GM21367 (cell line): Measurements from ENCODE around the gene RASL10A.

Source experiments
- ATAC-seq: cut with Tn5 transposase; IDR thresholded peaks from one replicate; pipeline ENCODE4 v1.9.1; 2021; ENCODE audit not compliant: unreplicated experiment

Gene RASL10A

GRCh38 chr22:29306835-29307595, 8.5 kb downstream of the RASL10A start:
- ATAC-seq, result no peak

- no peak for ATAC-seq
Observed at GRCh38 chr22:29306175-29306834, 9.2 kb downstream of the RASL10A start, which contains the start of gene GAS2L1. Gene GAS2L1, plus strand, starts transcription at chr22:29306650. Its CDS starts 1,456 bp downstream, at chr22:29308106.

- ATAC-seq, result no peak
Observed at GRCh38 chr22:29305836-29306174, 9.7 kb downstream of the RASL10A start.

- ATAC-seq, result no peak
Observed at GRCh38 chr22:29302681-29303465, 12.6 kb downstream of the RASL10A start.

GRCh38 chr22:29302402-29302680, 13.2 kb downstream of the RASL10A start:
- ATAC-seq, result no peak

- ATAC-seq, result no peak
Observed at GRCh38 chr22:29301716-29302401, 13.6 kb downstream of the RASL10A start.

GRCh38 chr22:29300807-29301601, 14.5 kb downstream of the RASL10A start:
- ATAC-seq, result no peak

GRCh38 chr22:29300467-29300806, 15.1 kb downstream of the RASL10A start:
- no peak for ATAC-seq

- no peak for ATAC-seq
Observed at GRCh38 chr22:29299136-29299900, 16.2 kb downstream of the RASL10A start.

GRCh38 chr22:29298641-29299040, 16.9 kb downstream of the RASL10A start:
- no peak for ATAC-seq

- no peak for ATAC-seq
Observed at GRCh38 chr22:29292379-29292778, 23.1 kb downstream of the RASL10A start.

GRCh38 chr22:29291215-29291614, 24.3 kb downstream of the RASL10A start:
- ATAC-seq, result no peak

- no peak for ATAC-seq
Observed at GRCh38 chr22:29290061-29290460, 25.4 kb downstream of the RASL10A start.

- no peak for ATAC-seq
Observed at GRCh38 chr22:29288837-29289236, 26.7 kb downstream of the RASL10A start.

- no peak for ATAC-seq
Observed at GRCh38 chr22:29284196-29284595, 31.3 kb downstream of the RASL10A start.

GRCh38 chr22:29277927-29278326, 37.6 kb downstream of the RASL10A start:
- ATAC-seq, result no peak

- ATAC-seq, result no peak
Observed at GRCh38 chr22:29275819-29276565, 39.5 kb downstream of the RASL10A start.

- no peak for ATAC-seq
Observed at GRCh38 chr22:29275167-29275566, 40.3 kb downstream of the RASL10A start.

- no peak for ATAC-seq
Observed at GRCh38 chr22:29272624-29273023, 42.9 kb downstream of the RASL10A start.
